Measurements from ENCODE around the gene SND1.

The SND1 gene

GRCh38 chr7:127651556-127652332 is at the start of gene SND1:
Gene SND1, plus strand, starts transcription at chr7:127652194. Its CDS starts 180 bp downstream, at chr7:127652374.
- peak within 1 kb of the TSS; percentile 71 to 99 (median 89) for H3K4me3 ChIP-seq
- peak within 1 kb of the TSS; percentile 44 to 98 (median 94) for H3K27ac ChIP-seq

- no peak overlapping the region for H3K4me3 ChIP-seq
Observed at GRCh38 chr7:127608446-127608845, 43.5 kb upstream of the SND1 start.

GRCh38 chr7:127609297-127609696 is 42.7 kb upstream of the SND1 start:
- Histone ChIP-seq H3K4me3 (no peak overlapping the region), H3K27ac (no peak overlapping the region)

More at GRCh38 chr7:127608446-127608845, 43.5 kb upstream of the SND1 start:
- H3K27ac ChIP-seq: no peak overlapping the region

- H3K4me3 ChIP-seq: no peak overlapping the region
- H3K27ac ChIP-seq: no peak overlapping the region
Observed at GRCh38 chr7:127612263-127612662, 39.7 kb upstream of the SND1 start.

- Histone ChIP-seq H3K27ac (no peak overlapping the region), H3K4me3 (no peak overlapping the region)
Observed at GRCh38 chr7:127616724-127617123, 35.3 kb upstream of the SND1 start.

GRCh38 chr7:127618042-127618441 is 34.0 kb upstream of the SND1 start, which contains the start of gene PAX4:
Gene PAX4, minus strand, starts transcription at chr7:127618142. Its CDS starts 2,214 bp downstream, at chr7:127615928.
- H3K27ac ChIP-seq: no peak within 1 kb of the TSS
- no peak within 1 kb of the TSS for H3K4me3 ChIP-seq

GRCh38 chr7:127618775-127619174 is 33.2 kb upstream of the SND1 start:
- H3K4me3 ChIP-seq: no peak overlapping the region
- H3K27ac ChIP-seq: no peak overlapping the region

GRCh38 chr7:127619681-127620405 is 32.2 kb upstream of the SND1 start:
- no peak overlapping the region for H3K4me3 ChIP-seq
- no peak overlapping the region for H3K27ac ChIP-seq

- Histone ChIP-seq H3K27ac (no peak overlapping the region), H3K4me3 (no peak overlapping the region)
Observed at GRCh38 chr7:127620406-127621233, 31.4 kb upstream of the SND1 start.

GRCh38 chr7:127625331-127625730 is 26.7 kb upstream of the SND1 start:
- H3K27ac ChIP-seq: no peak overlapping the region

GRCh38 chr7:127628445-127628844 is 23.5 kb upstream of the SND1 start:
- Histone ChIP-seq H3K27ac (no peak overlapping the region), H3K4me3 (no peak overlapping the region)

More at GRCh38 chr7:127625331-127625730, 26.7 kb upstream of the SND1 start:
- no peak overlapping the region for H3K4me3 ChIP-seq

GRCh38 chr7:127629268-127629854 is 22.6 kb upstream of the SND1 start:
- Histone ChIP-seq H3K4me3 (no peak overlapping the region), H3K27ac (no peak overlapping the region)

GRCh38 chr7:127632276-127632910 is 19.6 kb upstream of the SND1 start:
- Histone ChIP-seq H3K4me3 (no peak overlapping the region), H3K27ac (no peak overlapping the region)

- H3K4me3 ChIP-seq: no peak overlapping the region
- no peak overlapping the region for H3K27ac ChIP-seq
Observed at GRCh38 chr7:127635659-127636285, 16.2 kb upstream of the SND1 start.

- Histone ChIP-seq H3K27ac (no peak overlapping the region), H3K4me3 (no peak overlapping the region)
Observed at GRCh38 chr7:127638197-127638596, 13.8 kb upstream of the SND1 start.

GRCh38 chr7:127644484-127644883 is 7.5 kb upstream of the SND1 start:
- H3K4me3 ChIP-seq: no peak overlapping the region

GRCh38 chr7:127647636-127648035 is 4.4 kb upstream of the SND1 start:
- no peak overlapping the region for H3K4me3 ChIP-seq
- H3K27ac ChIP-seq: no peak overlapping the region

More at GRCh38 chr7:127644484-127644883, 7.5 kb upstream of the SND1 start:
- H3K27ac ChIP-seq: no peak overlapping the region

- H3K27ac ChIP-seq: no peak overlapping the region
Observed at GRCh38 chr7:127648986-127649385, 3.0 kb upstream of the SND1 start.

More at GRCh38 chr7:127648986-127649385, 3.0 kb upstream of the SND1 start:
- no peak overlapping the region for H3K4me3 ChIP-seq

Data from skin epidermis (tissue), 12 donors.